ENCODE data around the gene FSTL4. TPM values are rescaled to one million over a fixed set of nuclear protein-coding genes. Genes with fewer than 3 reads are reported as not detected.

The FSTL4 gene
- total and polyA plus RNA-seq, 4 donors, result 0.08 to 1.4 (median 0.31) TPM

- 92 to 93% methylated on average over 11 of the region's 11 CpGs for WGBS, 2 donors
- no peaks in the 10 kb centered on the region for H3K36me3 ChIP-seq (ENCODE audit: control insufficient read depth in 4 of 4, insufficient read depth in 4 of 4, low read length in 4 of 4)
- no peaks in the 10 kb centered on the region for H3K27me3 ChIP-seq (ENCODE audit: control insufficient read depth in 3 of 3, insufficient read depth in 3 of 3, low read length in 2 of 3)
- peaks cover 0 to 1% (median 0%) of the 10 kb centered on the region in 5 donors for H3K4me1 ChIP-seq (ENCODE audit: control insufficient read depth in 5 of 5, insufficient read depth in 5 of 5, low read length in 5 of 5)
- ATAC-seq (ENCODE audit: insufficient read depth, low FRiP score), result no peak
- TF ChIP-seq CTCF (IDR thresholded peaks at IDR 0.05; ENCODE audit: control extremely low read depth, extremely low read depth), result no peak
- H3K4me3 ChIP-seq, result no peak overlapping the region
- no peak overlapping the region for H3K27ac ChIP-seq (ENCODE audit: low read depth in 1 of 2, low read length in 1 of 2)
- no peaks in the 10 kb centered on the region for H3K9me3 ChIP-seq (ENCODE audit: control insufficient read depth in 4 of 4, insufficient read depth in 3 of 4, low read length in 3 of 4)
- no peak for DNase-seq
- no peak overlapping the region for H3K9ac ChIP-seq (ENCODE audit: insufficient read depth in 1 of 2, low read length in 2 of 2)
These were observed 101.6 kb downstream of the FSTL4 start for GRCh38 chr5:133510634-133511262.

GRCh38 chr5:133509742-133510079 lies 102.6 kb downstream of the FSTL4 start:
- no peaks in the 10 kb centered on the region for H3K27me3 ChIP-seq (ENCODE audit: control insufficient read depth in 3 of 3, insufficient read depth in 3 of 3, low read length in 2 of 3)
- no peak for TF ChIP-seq CTCF (IDR thresholded peaks at IDR 0.05; ENCODE audit: control extremely low read depth, extremely low read depth)
- no peaks in the 10 kb centered on the region for H3K9me3 ChIP-seq (ENCODE audit: control insufficient read depth in 4 of 4, insufficient read depth in 3 of 4, low read length in 3 of 4)
- DNase-seq (no peak), ATAC-seq (ENCODE audit: insufficient read depth, low FRiP score) (no peak)
- no peak overlapping the region for H3K4me3 ChIP-seq
- no peaks in the 10 kb centered on the region for H3K36me3 ChIP-seq (ENCODE audit: control insufficient read depth in 4 of 4, insufficient read depth in 4 of 4, low read length in 4 of 4)
- 60 to 73% methylated on average over 4 of the region's 4 CpGs for WGBS, 2 donors
- H3K9ac ChIP-seq (ENCODE audit: insufficient read depth in 1 of 2, low read length in 2 of 2), result no peak overlapping the region
- peak overlapping the region in 1 of 2 donors; percentile 46 for H3K27ac ChIP-seq (ENCODE audit: low read depth in 1 of 2, low read length in 1 of 2)
- peaks cover 0 to 1% (median 0%) of the 10 kb centered on the region in 5 donors for H3K4me1 ChIP-seq (ENCODE audit: control insufficient read depth in 5 of 5, insufficient read depth in 5 of 5, low read length in 5 of 5)

GRCh38 chr5:133508845-133509741 lies 103.2 kb downstream of the FSTL4 start:
- peaks cover 0 to 1% (median 0%) of the 10 kb centered on the region in 5 donors for H3K4me1 ChIP-seq (ENCODE audit: control insufficient read depth in 5 of 5, insufficient read depth in 5 of 5, low read length in 5 of 5)
- no peaks in the 10 kb centered on the region for H3K9me3 ChIP-seq (ENCODE audit: control insufficient read depth in 4 of 4, insufficient read depth in 3 of 4, low read length in 3 of 4)
- H3K27ac ChIP-seq (ENCODE audit: low read depth in 1 of 2, low read length in 1 of 2), result no peak overlapping the region
- no peak overlapping the region for H3K9ac ChIP-seq (ENCODE audit: insufficient read depth in 1 of 2, low read length in 2 of 2)
- whole genome bisulfite sequencing, 2 donors, result 73 to 84% methylated on average over 3 of the region's 3 CpGs
- peak; percentile 47 for ATAC-seq (ENCODE audit: insufficient read depth, low FRiP score)
- no peak for DNase-seq
- H3K36me3 ChIP-seq (ENCODE audit: control insufficient read depth in 4 of 4, insufficient read depth in 4 of 4, low read length in 4 of 4), result no peaks in the 10 kb centered on the region
- H3K27me3 ChIP-seq (ENCODE audit: control insufficient read depth in 3 of 3, insufficient read depth in 3 of 3, low read length in 2 of 3), result no peaks in the 10 kb centered on the region
- no peak for TF ChIP-seq CTCF (IDR thresholded peaks at IDR 0.05; ENCODE audit: control extremely low read depth, extremely low read depth)
- H3K4me3 ChIP-seq, result no peak overlapping the region
